K562 (cell line): ENCODE measurements around the gene SPAG16.

Source experiments
- GABPA ChIP-seq: fragments of 200-800 bp; sonication (Bioruptor generic); conservative IDR thresholded peaks from 2 replicates; pipeline ENCODE4 v1.6.1; 2016; ENCODE audit warnings: low read depth, missing genetic modification characterization, missing compliant biosample characterization
- IRF9 ChIP-seq: fragments of 450-650 bp; IDR thresholded peaks from 2 replicates; pipeline ENCODE4 v1.6.1; 2016; ENCODE audit warnings: missing biosample characterization, missing genetic modification characterization
- MAFK ChIP-seq: IDR thresholded peaks from 2 replicates; pipeline ENCODE4 v1.6.1; 2011; ENCODE audit warnings: low read length, improper control_type of control experiment
- MXI1 ChIP-seq: IDR thresholded peaks from 2 replicates; pipeline ENCODE4 v1.6.1; 2011; ENCODE audit warnings: low read depth, mild to moderate bottlenecking, improper control_type of control experiment, low read length
- SP1 ChIP-seq: sonication (generic); formaldehyde crosslinking; IDR thresholded peaks from 2 replicates; pipeline ENCODE4 v1.8.1; 2022; ENCODE audit warnings: mild to moderate bottlenecking, missing genetic modification reagents
- ZNF589 ChIP-seq: fragments of 200-800 bp; sonication (Bioruptor generic); IDR thresholded peaks from 2 replicates; pipeline ENCODE4 v1.6.1; 2016; ENCODE audit warnings: low read depth, missing genetic modification characterization, missing compliant biosample characterization

- no peak for TF ChIP-seq SP1 (CRISPR knock-in tag)
- no peak for TF ChIP-seq IRF9 (tag)
- TF ChIP-seq GABPA = no peak
- TF ChIP-seq ZNF589 = no peak
- TF ChIP-seq MAFK = no peak
- no peak for TF ChIP-seq MXI1
Observed at GRCh38 chr2:213722565-213722964, 438.3 kb downstream of the SPAG16 start.
